Neural cell (in vitro differentiated cells): ENCODE measurements around the gene OR11L1. TPM values are rescaled to one million over a fixed set of nuclear protein-coding genes. Genes with fewer than 3 reads are reported as not detected.

ENCODE experiments used
- H2AFZ ChIP-seq: fragments of 200-600, 300-800 bp; sonication (generic), shearing (Covaris generic); 2 replicates; pipeline ENCODE4 v1.6.0; 2014; ENCODE audit warnings: low read depth, mild to moderate bottlenecking, antibody characterized with exemption, low read length, moderate library complexity
- H3F3A ChIP-seq: fragments of 200-600 bp; shearing (Covaris generic); 2 replicates; pipeline ENCODE4 v1.6.1; 2016; ENCODE audit warnings: mild to moderate bottlenecking, moderate library complexity, mixed read lengths, antibody characterized with exemption, low read length; ENCODE audit not compliant: insufficient read depth, poor library complexity, severe bottlenecking
- H3K27ac ChIP-seq: fragments of 200-600, 300-800 bp; sonication (generic), shearing (Covaris generic); 2 replicates; pipeline ENCODE4 v1.5.1; 2014; ENCODE audit warnings: mild to moderate bottlenecking, low read length, moderate library complexity
- H3K27me3 ChIP-seq: fragments of 300-800, 200-600 bp; sonication (generic), shearing (Covaris generic); 2 replicates; pipeline ENCODE4 v1.6.0; 2014; ENCODE audit warnings: mild to moderate bottlenecking, low read depth, low read length, moderate library complexity; ENCODE audit not compliant: insufficient read depth
- H3K36me3 ChIP-seq: fragments of 300-800, 200-600 bp; sonication (generic), shearing (Covaris generic); 2 replicates; pipeline ENCODE4 v1.5.1; 2014; ENCODE audit warnings: mild to moderate bottlenecking, antibody characterized with exemption, low read length, moderate library complexity; ENCODE audit not compliant: insufficient read depth
- H3K4me2 ChIP-seq: fragments of 300-800, 200-600 bp; sonication (generic), shearing (Covaris generic); 2 replicates; pipeline ENCODE4 v1.6.0; 2014; ENCODE audit warnings: mild to moderate bottlenecking, low read length
- H3K4me3 ChIP-seq: fragments of 300-800, 200-600 bp; sonication (generic), shearing (Covaris generic); 2 replicates; pipeline ENCODE4 v1.5.1; 2014; ENCODE audit warnings: mild to moderate bottlenecking, low read length, moderate library complexity
- H3K79me2 ChIP-seq: fragments of 200-600 bp; shearing (Covaris generic); replicated peaks from 2 replicates; pipeline ENCODE4 v1.6.0; 2014; ENCODE audit warnings: mild to moderate bottlenecking, low read length, moderate library complexity; ENCODE audit not compliant: insufficient read depth
- H3K9ac ChIP-seq: fragments of 300-800, 200-600 bp; sonication (generic), shearing (Covaris generic); 2 replicates; pipeline ENCODE4 v1.6.1; 2016; ENCODE audit warnings: mild to moderate bottlenecking, low read length, mixed read lengths
- H3K9me2 ChIP-seq: fragments of 200-600 bp; shearing (Covaris generic); 2 replicates; pipeline ENCODE4 v1.6.1; 2016; ENCODE audit warnings: mild to moderate bottlenecking, low read length, mixed read lengths; ENCODE audit not compliant: insufficient read depth
- H3K9me3 ChIP-seq: fragments of 200-600, 300-800 bp; sonication (generic), shearing (Covaris generic); 2 replicates; pipeline ENCODE4 v1.6.1; 2016; ENCODE audit warnings: mild to moderate bottlenecking, mixed run types, low read length, moderate library complexity, mixed read lengths
- H4K20me1 ChIP-seq: fragments of 200-600 bp; shearing (Covaris generic); 2 replicates; pipeline ENCODE4 v1.6.1; 2016; ENCODE audit warnings: mild to moderate bottlenecking, mixed run types; ENCODE audit not compliant: insufficient read depth
- CTCF ChIP-seq: fragments of 450-650 bp; IDR thresholded peaks from 2 replicates; pipeline ENCODE4 v1.5.1; 2014; ENCODE audit warnings: antibody characterized with exemption, mild to moderate bottlenecking, moderate library complexity; ENCODE audit not compliant: poor library complexity, severe bottlenecking
- EP300 ChIP-seq: fragments of 450-650 bp; conservative IDR thresholded peaks from 2 replicates; pipeline ENCODE4 v1.6.1; 2014; ENCODE audit warnings: antibody characterized with exemption, mild to moderate bottlenecking, moderate library complexity; ENCODE audit not compliant: poor library complexity, severe bottlenecking
- EZH2 ChIP-seq: fragments of 200-600, 300-800 bp; shearing (Covaris generic), sonication (generic); IDR thresholded peaks from 2 replicates; pipeline ENCODE4 v1.6.1; 2014; ENCODE audit warnings: antibody characterized with exemption, low read length, borderline replicate concordance, mild to moderate bottlenecking; ENCODE audit not compliant: insufficient read depth, poor library complexity, severe bottlenecking
- MXI1 ChIP-seq: fragments of 450-650 bp; conservative IDR thresholded peaks from 2 replicates; pipeline ENCODE4 v1.6.1; 2014; ENCODE audit warnings: antibody characterized with exemption, mild to moderate bottlenecking; ENCODE audit not compliant: poor library complexity, severe bottlenecking
- POLR2AphosphoS5 ChIP-seq: IDR thresholded peaks from 2 replicates; pipeline ENCODE4 v1.6.1; 2012
- RAD21 ChIP-seq: fragments of 450-650 bp; conservative IDR thresholded peaks from 2 replicates; pipeline ENCODE4 v1.6.1; 2014; ENCODE audit warnings: antibody characterized with exemption, mild to moderate bottlenecking, moderate library complexity
- REST ChIP-seq: IDR thresholded peaks from 2 replicates; pipeline ENCODE4 v1.6.1; 2012; ENCODE audit warnings: borderline replicate concordance
- SMC3 ChIP-seq: fragments of 450-650 bp; conservative IDR thresholded peaks from 2 replicates; pipeline ENCODE4 v1.6.1; 2014; ENCODE audit warnings: antibody characterized with exemption, mild to moderate bottlenecking, moderate library complexity; ENCODE audit not compliant: poor library complexity
- TAF1 ChIP-seq: IDR thresholded peaks from 2 replicates; pipeline ENCODE4 v1.6.1; 2012; ENCODE audit warnings: low read depth
- polyA plus RNA-seq: library from polyadenylated mRNA; depleted of rRNA; stranded (reverse); fragments of >200 nt; gene quantifications from 2 replicates; pipeline ENCODE4 v1.2.3, GENCODE V29; 2014

OR11L1 gene
- polyA plus RNA-seq, 1 donor from 2014 or later = not detected

- Histone ChIP-seq H3K4me3 (no peak overlapping the region), H3K36me3 (no peaks in the 10 kb centered on the region), H3K4me2 (no peak overlapping the region), H3K9me2 (no peaks in the 10 kb centered on the region), H2AFZ (no peak overlapping the region), H4K20me1 (no peaks in the 10 kb centered on the region), H3K9ac (no peak overlapping the region), H3K9me3 (no peaks in the 10 kb centered on the region), H3K27me3 (no peaks in the 10 kb centered on the region), H3K79me2 (no peaks in the 10 kb centered on the region), H3F3A (no peaks in the 10 kb centered on the region), H3K27ac (no peak overlapping the region)
- no peak for TF ChIP-seq POLR2AphosphoS5
These were observed 6.7 kb upstream of the OR11L1 start for GRCh38 chr1:247848346-247848745.

GRCh38 chr1:247845693-247846017 lies 4.0 kb upstream of the OR11L1 start:
- H3K27me3 ChIP-seq = no peaks in the 10 kb centered on the region
- H2AFZ ChIP-seq = no peak overlapping the region
- no peak overlapping the region for H3K9ac ChIP-seq
- H4K20me1 ChIP-seq = no peaks in the 10 kb centered on the region
- H3K36me3 ChIP-seq = no peaks in the 10 kb centered on the region
- no peak overlapping the region for H3K4me3 ChIP-seq
- H3F3A ChIP-seq = no peaks in the 10 kb centered on the region
- H3K9me2 ChIP-seq = no peaks in the 10 kb centered on the region
- no peaks in the 10 kb centered on the region for H3K9me3 ChIP-seq
- no peak overlapping the region for H3K27ac ChIP-seq
- no peaks in the 10 kb centered on the region for H3K79me2 ChIP-seq
- H3K4me2 ChIP-seq = no peak overlapping the region
- TF ChIP-seq EZH2 = no peak
- no peak for TF ChIP-seq RAD21
- no peak for TF ChIP-seq MXI1
- TF ChIP-seq EP300 = no peak
- TF ChIP-seq POLR2AphosphoS5 = no peak
- TF ChIP-seq CTCF = no peak
- TF ChIP-seq SMC3 = no peak

GRCh38 chr1:247845011-247845692 lies 3.5 kb upstream of the OR11L1 start:
- H3K9ac ChIP-seq = no peak overlapping the region
- H3K27ac ChIP-seq = no peak overlapping the region
- no peak overlapping the region for H3K4me3 ChIP-seq
- H3K9me2 ChIP-seq = no peaks in the 10 kb centered on the region
- H3K27me3 ChIP-seq = no peaks in the 10 kb centered on the region
- no peaks in the 10 kb centered on the region for H4K20me1 ChIP-seq
- H2AFZ ChIP-seq = no peak overlapping the region
- TF ChIP-seq CTCF = no peak
- no peak for TF ChIP-seq MXI1
- no peak for TF ChIP-seq RAD21
- no peak for TF ChIP-seq REST
- no peak for TF ChIP-seq SMC3
- TF ChIP-seq EZH2 = no peak
- no peak for TF ChIP-seq TAF1
- no peak for TF ChIP-seq POLR2AphosphoS5
- TF ChIP-seq EP300 = no peak
- no peaks in the 10 kb centered on the region for H3K79me2 ChIP-seq
- no peaks in the 10 kb centered on the region for H3F3A ChIP-seq
- H3K4me2 ChIP-seq = no peak overlapping the region
- H3K36me3 ChIP-seq = no peaks in the 10 kb centered on the region
- H3K9me3 ChIP-seq = no peaks in the 10 kb centered on the region
